ENCODE data around the gene SH3PXD2B. TPM values are rescaled to one million over a fixed set of nuclear protein-coding genes. Genes with fewer than 3 reads are reported as not detected.

Gene SH3PXD2B
- total and polyA plus RNA-seq, 2 of the 13 experiments (the other 11 are each of a cell fraction or from before 2014, with no cell fraction given), result 3.4 to 4.6 TPM

DNA sequence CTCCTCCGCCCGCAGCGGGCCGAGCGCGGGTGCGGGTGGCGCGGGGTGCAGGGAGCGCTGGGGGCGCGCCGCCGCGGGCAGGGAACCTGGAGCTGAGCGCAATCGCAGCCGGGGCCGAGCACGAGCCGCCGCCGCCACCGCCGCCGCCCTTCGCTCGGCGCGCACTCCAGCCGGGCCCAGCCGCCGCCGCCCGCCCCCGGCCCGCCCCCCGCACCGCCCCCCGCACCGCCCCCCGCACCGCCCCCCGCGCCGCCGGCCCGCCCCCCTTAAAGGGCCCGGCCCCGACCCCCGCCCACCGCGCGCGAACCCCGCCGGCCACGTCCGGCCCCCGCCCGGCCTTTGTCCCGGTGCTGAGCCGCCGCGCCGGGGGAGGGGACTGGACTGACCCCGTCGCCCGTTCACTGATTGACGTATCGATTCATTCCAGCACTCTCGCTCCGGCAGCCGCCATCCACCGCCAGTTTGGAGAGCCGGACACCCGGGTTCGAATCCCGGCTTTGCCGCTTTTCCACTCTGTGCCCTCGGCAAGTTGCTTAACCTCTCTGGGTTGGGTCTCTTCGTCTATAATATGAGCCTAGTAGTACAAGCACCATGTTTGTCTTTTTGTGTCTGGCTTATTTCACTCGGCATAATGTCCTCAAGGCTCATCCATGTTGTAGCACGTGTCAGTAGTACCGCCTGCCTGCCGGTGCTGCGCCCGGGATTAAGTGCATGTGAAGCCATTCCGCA lies at the start of gene SH3PXD2B (continued):
- no peak for TF ChIP-seq ZBTB34 (CRISPR knock-in tag; IDR thresholded peaks at IDR 0.05)
- TF ChIP-seq, protein P1, sequence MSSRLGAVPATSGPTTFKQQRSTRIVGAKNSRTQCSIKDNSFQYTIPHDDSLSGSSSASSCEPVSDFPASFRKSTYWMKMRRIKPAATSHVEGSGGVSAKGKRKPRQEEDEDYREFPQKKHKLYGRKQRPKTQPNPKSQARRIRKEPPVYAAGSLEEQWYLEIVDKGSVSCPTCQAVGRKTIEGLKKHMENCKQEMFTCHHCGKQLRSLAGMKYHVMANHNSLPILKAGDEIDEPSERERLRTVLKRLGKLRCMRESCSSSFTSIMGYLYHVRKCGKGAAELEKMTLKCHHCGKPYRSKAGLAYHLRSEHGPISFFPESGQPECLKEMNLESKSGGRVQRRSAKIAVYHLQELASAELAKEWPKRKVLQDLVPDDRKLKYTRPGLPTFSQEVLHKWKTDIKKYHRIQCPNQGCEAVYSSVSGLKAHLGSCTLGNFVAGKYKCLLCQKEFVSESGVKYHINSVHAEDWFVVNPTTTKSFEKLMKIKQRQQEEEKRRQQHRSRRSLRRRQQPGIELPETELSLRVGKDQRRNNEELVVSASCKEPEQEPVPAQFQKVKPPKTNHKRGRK (CRISPR knock-in tag; IDR thresholded peaks at IDR 0.05), result no peak
- TF ChIP-seq ISL2 (CRISPR knock-in tag; IDR thresholded peaks at IDR 0.05), result no peak
- TF ChIP-seq, protein P2, sequence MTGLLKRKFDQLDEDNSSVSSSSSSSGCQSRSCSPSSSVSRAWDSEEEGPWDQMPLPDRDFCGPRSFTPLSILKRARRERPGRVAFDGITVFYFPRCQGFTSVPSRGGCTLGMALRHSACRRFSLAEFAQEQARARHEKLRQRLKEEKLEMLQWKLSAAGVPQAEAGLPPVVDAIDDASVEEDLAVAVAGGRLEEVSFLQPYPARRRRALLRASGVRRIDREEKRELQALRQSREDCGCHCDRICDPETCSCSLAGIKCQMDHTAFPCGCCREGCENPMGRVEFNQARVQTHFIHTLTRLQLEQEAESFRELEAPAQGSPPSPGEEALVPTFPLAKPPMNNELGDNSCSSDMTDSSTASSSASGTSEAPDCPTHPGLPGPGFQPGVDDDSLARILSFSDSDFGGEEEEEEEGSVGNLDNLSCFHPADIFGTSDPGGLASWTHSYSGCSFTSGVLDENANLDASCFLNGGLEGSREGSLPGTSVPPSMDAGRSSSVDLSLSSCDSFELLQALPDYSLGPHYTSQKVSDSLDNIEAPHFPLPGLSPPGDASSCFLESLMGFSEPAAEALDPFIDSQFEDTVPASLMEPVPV (CRISPR knock-in tag; IDR thresholded peaks at IDR 0.05), result no peak
- TF ChIP-seq ESRRA (CRISPR knock-in tag; IDR thresholded peaks at IDR 0.05; ENCODE audit: low read depth), result no peak
- TF ChIP-seq, protein P3, sequence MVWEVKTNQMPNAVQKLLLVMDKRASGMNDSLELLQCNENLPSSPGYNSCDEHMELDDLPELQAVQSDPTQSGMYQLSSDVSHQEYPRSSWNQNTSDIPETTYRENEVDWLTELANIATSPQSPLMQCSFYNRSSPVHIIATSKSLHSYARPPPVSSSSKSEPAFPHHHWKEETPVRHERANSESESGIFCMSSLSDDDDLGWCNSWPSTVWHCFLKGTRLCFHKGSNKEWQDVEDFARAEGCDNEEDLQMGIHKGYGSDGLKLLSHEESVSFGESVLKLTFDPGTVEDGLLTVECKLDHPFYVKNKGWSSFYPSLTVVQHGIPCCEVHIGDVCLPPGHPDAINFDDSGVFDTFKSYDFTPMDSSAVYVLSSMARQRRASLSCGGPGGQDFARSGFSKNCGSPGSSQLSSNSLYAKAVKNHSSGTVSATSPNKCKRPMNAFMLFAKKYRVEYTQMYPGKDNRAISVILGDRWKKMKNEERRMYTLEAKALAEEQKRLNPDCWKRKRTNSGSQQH (CRISPR knock-in tag; IDR thresholded peaks at IDR 0.05; ENCODE audit: low read depth), result no peak
- no peak for TF ChIP-seq RFX3 (CRISPR knock-in tag; IDR thresholded peaks at IDR 0.05)
- no peak for TF ChIP-seq HNRNPUL1 (IDR thresholded peaks at IDR 0.05; ENCODE audit: low read depth, low read length)
- TF ChIP-seq ZBED4 (CRISPR knock-in tag; IDR thresholded peaks at IDR 0.05; ENCODE audit: borderline replicate concordance), result no peak
- no peak for TF ChIP-seq ATF7 (IDR thresholded peaks at IDR 0.05)
- TF ChIP-seq ATF7 (CRISPR knock-in tag; IDR thresholded peaks at IDR 0.05), result no peak
- no peak for TF ChIP-seq PITX1 (CRISPR knock-in tag; IDR thresholded peaks at IDR 0.05)
- TF ChIP-seq ZSCAN20 (CRISPR knock-in tag; IDR thresholded peaks at IDR 0.05; ENCODE audit: borderline replicate concordance), result no peak
- peak; percentile 52; the same call in 1 of the 2 replicates for TF ChIP-seq PAXIP1 (CRISPR knock-in tag; conservative IDR thresholded peaks at IDR 0.05)
- no peak for TF ChIP-seq HMG20A (CRISPR knock-in tag; IDR thresholded peaks at IDR 0.05; ENCODE audit: borderline replicate concordance)
